GM20431 (cell line): Measurements from ENCODE around the gene CST6.

ENCODE experiments used
- in situ Hi-C: fragments of 300-500 bp; cut with MseI, MboI; formaldehyde crosslinking; loops from one replicate; pipeline ENCODE4 v1.15.0; 2020; ENCODE audit warnings: low sequenced_read_pairs; ENCODE audit not compliant: unreplicated experiment

The CST6 gene

GRCh38 chr11:66011785-66012303 is at the start of gene CST6:
TSS of gene CST6 (plus strand) at chr11:66012008. CDS start at chr11:66012045, 37 bp downstream.
- in situ Hi-C loops, result no loop called here

- in situ Hi-C loops, result no loop called here
Measured at GRCh38 chr11:65962141-65962564, 49.7 kb upstream of the CST6 start.

- in situ Hi-C loops, result no loop called here
Measured at GRCh38 chr11:65964906-65965305, 46.9 kb upstream of the CST6 start.

GRCh38 chr11:65965986-65966762 is 45.6 kb upstream of the CST6 start:
- in situ Hi-C loops, result no loop called here

GRCh38 chr11:65967329-65967934 is 44.4 kb upstream of the CST6 start:
- in situ Hi-C loops, result no loop called here

GRCh38 chr11:65968600-65969482 is 43.0 kb upstream of the CST6 start:
- in situ Hi-C loops, result no loop called here

- in situ Hi-C loops, result no loop called here
Measured at GRCh38 chr11:65972116-65972515, 39.7 kb upstream of the CST6 start.

- in situ Hi-C loops, result no loop called here
Measured at GRCh38 chr11:65973439-65974110, 38.2 kb upstream of the CST6 start.

GRCh38 chr11:65975771-65976170 is 36.0 kb upstream of the CST6 start:
- in situ Hi-C loops, result loop anchor here (25.0 kb wide), 1 partner anchor 263 kb away; the partner anchor contains the start of genes KAT5 and RNASEH2C

GRCh38 chr11:65976216-65977176 is 35.3 kb upstream of the CST6 start:
- in situ Hi-C loops, result loop anchor here (25.0 kb wide), 1 partner anchor 264 kb away; the partner anchor contains the start of genes KAT5 and RNASEH2C

- in situ Hi-C loops, result loop anchor here (25.0 kb wide), 1 partner anchor 266 kb away; the partner anchor contains the start of genes KAT5 and RNASEH2C
Measured at GRCh38 chr11:65977621-65978390, 34.0 kb upstream of the CST6 start.

GRCh38 chr11:65978391-65979238 is 33.2 kb upstream of the CST6 start:
- in situ Hi-C loops, result loop anchor here (25.0 kb wide), 1 partner anchor 266 kb away; the partner anchor contains the start of genes KAT5 and RNASEH2C

- in situ Hi-C loops, result loop anchor here (25.0 kb wide), 1 partner anchor 267 kb away; the partner anchor contains the start of genes KAT5 and RNASEH2C
Measured at GRCh38 chr11:65979261-65979759, 32.5 kb upstream of the CST6 start.

- in situ Hi-C loops, result loop anchor here (25.0 kb wide), 1 partner anchor 269 kb away; the partner anchor contains the start of genes KAT5 and RNASEH2C
Measured at GRCh38 chr11:65981101-65981740, 30.6 kb upstream of the CST6 start.

GRCh38 chr11:65981972-65982823 is 29.6 kb upstream of the CST6 start:
- in situ Hi-C loops, result loop anchor here (25.0 kb wide), 1 partner anchor 270 kb away; the partner anchor contains the start of genes KAT5 and RNASEH2C
